Activated naive CD4-positive, alpha-beta T cell treated with anti-CD3 and anti-CD28 coated beads, Interleukin-2, amount 50 U/mL, for 16 hours (primary cell): ENCODE results near the gene SIPA1L3.
"Not testable (repeated sequence)": the region's sequence is repeated elsewhere in the genome, so short reads cannot be mapped to it uniquely, and the experiment has no call there.

Experiments
- DNase-seq: peaks from one replicate; pipeline ENCODE4 v3.0.0-alpha.2; 2020

The SIPA1L3 gene, protein sequence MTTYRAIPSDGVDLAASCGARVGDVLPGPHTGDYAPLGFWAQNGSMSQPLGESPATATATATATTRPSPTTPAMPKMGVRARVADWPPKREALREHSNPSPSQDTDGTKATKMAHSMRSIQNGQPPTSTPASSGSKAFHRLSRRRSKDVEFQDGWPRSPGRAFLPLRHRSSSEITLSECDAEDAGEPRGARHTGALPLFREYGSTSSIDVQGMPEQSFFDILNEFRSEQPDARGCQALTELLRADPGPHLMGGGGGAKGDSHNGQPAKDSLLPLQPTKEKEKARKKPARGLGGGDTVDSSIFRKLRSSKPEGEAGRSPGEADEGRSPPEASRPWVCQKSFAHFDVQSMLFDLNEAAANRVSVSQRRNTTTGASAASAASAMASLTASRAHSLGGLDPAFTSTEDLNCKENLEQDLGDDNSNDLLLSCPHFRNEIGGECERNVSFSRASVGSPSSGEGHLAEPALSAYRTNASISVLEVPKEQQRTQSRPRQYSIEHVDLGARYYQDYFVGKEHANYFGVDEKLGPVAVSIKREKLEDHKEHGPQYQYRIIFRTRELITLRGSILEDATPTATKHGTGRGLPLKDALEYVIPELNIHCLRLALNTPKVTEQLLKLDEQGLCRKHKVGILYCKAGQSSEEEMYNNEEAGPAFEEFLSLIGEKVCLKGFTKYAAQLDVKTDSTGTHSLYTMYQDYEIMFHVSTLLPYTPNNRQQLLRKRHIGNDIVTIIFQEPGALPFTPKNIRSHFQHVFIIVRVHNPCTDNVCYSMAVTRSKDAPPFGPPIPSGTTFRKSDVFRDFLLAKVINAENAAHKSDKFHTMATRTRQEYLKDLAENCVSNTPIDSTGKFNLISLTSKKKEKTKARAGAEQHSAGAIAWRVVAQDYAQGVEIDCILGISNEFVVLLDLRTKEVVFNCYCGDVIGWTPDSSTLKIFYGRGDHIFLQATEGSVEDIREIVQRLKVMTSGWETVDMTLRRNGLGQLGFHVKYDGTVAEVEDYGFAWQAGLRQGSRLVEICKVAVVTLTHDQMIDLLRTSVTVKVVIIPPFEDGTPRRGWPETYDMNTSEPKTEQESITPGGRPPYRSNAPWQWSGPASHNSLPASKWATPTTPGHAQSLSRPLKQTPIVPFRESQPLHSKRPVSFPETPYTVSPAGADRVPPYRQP (N-terminal part only)

DNA sequence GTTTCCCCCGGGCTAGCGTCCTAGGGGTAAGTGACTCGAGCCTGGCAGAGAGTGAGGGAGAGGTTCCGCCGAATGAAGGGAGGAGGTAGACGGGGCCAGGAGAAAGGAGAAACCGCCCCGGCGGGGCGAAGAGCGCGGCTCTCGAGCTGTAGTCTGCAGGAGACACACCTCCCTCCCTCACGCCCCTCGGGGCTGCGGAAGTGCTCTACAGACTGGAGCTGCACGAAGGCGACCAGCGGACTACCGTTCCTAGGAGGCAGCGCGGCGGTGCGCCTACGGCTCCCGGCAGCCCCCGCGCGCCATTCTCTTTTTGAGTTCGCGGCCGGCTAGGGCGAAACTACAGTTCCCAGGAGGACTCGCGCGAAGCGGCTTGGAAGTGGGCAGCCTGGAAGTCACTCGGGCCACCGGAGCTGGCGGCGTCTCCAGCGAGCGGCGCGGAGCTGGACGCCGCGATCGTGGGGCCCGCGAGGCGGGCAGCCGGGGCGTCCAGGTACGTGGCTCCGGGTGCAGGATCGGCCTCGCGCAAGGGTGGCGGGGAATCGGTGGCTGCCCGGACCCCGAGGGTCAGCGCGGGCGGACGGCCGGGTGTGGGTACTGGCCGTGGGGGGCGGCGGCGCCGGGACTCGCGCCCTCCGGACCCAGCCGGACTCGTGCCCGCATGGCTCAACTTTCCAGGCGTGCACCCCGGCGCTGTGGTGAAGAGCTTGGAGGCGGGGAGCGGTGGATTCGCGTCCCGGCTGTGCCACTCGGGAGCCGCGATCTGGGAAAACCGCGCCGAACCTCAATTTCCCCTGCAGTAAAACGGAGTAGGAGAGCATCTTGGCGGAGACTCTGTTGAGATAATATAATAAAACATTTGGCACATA is at the start of gene SIPA1L3:
Gene SIPA1L3 (plus strand): TSS at position 340 of the 866 bp plus-strand sequence. CDS start 174,358 bp downstream, outside the sequence.
- peak; percentile 93 for DNase-seq

DNA sequence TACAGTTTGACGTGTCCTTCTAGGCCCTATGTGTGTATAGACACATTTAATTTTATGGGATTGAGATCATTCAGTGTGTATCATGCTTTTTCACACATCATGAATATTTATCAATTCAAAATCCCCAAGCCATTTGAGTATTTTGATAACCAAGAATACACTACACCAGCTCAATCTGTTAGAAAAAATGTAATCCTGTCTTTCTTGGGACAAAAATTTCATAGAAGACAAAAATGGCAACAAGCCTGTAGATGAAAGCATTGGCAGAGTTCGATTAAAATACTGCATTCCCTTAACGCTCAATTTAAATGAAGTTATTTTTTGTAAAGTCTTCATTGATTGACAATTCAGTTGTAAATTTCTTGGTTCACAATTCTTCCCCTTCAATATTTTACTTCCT is 42.5 kb upstream of the SIPA1L3 start:
- DNase-seq, result no peak

DNA sequence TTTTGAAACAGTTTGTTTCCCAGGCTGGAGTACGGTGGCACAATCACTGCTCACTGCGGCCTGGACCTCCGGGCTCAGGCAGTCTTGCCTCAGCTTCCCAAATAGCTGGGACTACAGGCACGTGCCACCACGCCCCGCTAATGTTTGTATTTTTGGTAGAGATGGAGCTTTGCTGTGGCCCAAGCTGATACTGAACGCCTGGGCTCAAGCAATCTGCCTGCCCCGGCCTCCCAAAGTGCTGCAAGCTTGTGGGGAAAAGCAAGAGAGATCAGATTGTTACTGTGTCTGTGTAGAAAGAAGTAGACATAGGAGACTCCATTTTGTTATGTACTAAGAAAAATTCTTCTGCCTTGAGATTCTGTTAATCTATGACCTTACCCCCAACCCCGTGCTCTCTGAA is 41.1 kb upstream of the SIPA1L3 start:
- not testable (repeated sequence) for DNase-seq

DNA sequence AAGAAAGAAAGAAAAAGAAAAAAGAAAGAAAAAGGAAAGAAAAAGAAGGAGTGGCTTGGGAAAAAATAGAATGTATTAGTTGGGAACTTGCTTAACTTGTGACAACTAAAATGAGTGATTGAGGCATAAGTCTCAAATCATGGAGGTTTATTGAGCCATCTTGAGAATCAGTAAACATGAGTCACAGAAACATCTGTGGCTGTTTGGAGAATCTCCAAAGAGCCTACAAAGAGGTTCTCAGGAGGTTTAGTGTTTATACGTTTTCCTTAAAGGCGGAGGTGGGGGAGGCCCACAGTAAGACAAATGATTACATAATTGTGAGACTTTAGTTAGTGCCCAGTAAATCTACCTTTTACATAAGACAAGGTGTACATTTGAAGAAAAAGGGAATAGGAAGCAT is 39.2 kb upstream of the SIPA1L3 start:
- no peak for DNase-seq

DNA sequence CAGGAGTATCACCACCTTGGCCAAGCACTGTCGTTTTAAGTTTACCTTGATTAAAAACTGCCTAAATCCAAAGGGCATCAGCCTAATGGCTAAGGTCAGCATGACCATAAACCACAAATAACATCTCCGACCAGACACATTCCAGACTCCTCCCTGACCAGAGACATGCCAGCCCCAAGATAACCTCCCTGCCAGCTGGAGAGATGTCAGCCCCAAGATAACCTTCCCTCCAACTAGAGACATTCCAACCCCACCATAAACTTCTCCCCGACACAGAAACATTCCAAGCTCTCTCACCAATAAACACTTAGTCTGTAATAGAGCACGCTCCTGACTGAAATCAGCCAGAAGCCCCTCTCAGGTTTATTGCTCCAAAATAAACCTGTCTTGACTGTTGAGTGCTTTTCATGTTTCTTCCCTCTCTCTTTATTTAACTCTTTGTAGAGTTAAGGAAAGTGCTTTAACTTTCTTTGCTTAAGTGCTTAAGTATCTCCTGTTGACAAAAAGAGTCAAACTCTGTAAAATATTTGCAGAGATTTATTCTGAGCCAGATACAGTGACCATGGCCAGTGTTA is 37.2 kb upstream of the SIPA1L3 start:
- DNase-seq, result no peak

DNA sequence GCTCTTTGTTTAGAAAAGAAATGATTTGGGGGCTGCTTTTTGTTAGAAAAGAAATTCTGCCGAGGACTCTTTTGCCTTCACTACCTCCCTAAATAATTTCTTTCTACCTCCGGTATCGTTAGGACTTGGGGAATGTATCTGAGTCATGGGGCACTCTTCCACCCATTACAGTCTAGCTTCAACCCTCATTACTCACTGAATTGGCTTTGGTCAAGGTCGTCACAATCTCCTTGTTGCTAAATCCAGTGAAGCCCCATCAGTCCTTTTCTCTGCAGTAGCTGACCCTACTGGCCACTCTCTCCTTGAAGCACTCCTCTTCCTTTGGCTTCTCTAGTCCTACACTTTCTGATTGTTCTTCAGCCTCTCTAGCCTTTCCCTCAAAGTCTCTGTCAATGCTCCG is 34.6 kb upstream of the SIPA1L3 start:
- DNase-seq, result no peak

DNA sequence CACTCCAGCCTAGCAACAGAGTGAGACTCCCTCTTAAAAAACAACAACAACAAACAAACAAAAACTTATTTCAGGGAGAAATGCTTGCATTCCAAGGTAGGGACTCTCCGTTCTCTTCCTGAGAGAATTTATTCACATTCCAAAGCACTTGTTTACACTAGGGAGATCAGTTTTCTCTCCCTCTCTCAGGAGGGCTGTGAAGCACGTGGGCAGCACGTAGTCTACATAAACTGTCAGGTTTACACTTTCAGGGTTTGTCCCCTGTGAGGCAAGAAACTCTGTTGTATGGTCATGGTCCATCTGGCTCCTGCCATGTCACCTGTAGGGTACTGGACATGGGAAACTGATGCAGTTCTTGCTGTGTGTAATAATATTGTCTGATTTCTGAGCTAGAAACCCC is 32.2 kb upstream of the SIPA1L3 start:
- DNase-seq, result no peak

DNA sequence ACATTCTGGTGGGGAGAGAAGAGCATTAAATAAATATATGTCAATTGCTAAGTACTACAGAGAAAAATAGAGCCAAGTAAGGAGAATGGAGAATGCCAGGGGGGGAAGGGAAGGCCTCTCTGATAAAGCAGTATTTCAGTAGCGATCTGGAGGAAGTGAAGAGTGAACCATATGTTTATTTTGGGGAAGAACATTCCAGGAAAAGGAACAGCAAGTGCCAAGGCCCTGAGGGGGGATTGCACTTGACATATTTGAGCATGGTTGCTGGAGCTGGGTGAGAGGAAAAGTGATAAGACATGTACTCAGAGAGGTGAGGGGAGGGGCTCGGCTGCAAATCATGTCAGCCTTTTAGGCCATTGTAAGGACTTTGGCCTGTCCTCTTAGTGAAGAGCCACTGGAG is 31.0 kb upstream of the SIPA1L3 start:
- DNase-seq, result no peak

DNA sequence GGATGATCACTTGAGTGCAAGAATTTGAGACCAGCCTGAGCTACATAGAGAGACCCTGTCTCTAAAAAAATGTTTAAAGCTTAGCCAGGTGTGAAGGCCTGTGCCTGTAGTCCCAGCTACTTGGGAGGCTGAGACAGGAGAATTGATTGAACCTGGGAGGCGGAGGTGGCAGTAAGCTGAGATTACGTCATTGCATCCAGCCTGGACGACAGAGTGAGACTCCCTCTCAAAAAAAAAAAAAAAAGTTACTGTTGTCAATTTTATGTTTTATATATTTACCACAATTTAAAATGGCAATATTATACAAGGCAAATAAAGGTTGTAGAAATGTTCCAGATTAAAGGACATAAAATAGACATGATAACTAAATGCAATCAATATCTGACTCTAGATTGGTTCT is 29.9 kb upstream of the SIPA1L3 start:
- no peak for DNase-seq

DNA sequence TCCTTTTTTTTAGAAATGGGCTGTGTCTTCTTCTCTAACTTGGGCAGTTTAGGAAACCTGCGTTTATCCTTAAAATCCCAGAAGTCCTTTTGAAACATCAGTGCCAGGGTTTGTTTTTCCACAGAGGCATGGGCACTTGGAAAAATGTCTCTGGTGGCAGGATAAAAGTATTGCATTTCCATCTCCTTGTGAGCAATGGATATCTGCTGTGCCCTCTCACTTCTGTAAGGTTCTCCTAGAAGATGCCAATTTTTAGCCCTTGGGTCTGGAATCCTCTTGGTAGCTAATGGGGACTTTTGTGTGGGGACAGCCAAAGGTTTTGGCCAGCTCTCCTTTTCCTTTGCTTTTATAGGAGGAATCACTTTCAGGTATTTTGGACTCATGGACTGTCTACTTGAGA is 21.6 kb upstream of the SIPA1L3 start:
- DNase-seq, result no peak

DNA sequence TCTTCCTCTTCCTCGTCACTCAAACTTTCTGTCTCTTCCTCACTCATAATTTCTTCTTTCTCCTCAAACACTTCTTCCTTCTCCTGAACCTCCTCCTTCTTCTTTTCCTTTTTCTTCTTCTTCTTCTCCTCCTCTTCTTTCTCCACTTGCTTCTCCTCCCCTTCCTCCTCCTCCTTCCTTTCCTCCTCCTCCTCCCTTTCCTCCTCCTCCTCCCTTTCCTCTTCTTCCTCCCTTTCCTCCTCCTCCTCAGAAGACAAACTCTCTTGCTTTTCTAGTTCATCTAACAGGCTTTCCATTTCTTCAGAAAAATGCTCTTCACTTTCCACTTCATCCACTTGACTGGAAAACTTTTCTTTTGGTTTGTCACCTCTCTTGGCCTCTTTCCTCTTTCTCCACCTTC is 20.4 kb upstream of the SIPA1L3 start:
- DNase-seq, result no peak

DNA sequence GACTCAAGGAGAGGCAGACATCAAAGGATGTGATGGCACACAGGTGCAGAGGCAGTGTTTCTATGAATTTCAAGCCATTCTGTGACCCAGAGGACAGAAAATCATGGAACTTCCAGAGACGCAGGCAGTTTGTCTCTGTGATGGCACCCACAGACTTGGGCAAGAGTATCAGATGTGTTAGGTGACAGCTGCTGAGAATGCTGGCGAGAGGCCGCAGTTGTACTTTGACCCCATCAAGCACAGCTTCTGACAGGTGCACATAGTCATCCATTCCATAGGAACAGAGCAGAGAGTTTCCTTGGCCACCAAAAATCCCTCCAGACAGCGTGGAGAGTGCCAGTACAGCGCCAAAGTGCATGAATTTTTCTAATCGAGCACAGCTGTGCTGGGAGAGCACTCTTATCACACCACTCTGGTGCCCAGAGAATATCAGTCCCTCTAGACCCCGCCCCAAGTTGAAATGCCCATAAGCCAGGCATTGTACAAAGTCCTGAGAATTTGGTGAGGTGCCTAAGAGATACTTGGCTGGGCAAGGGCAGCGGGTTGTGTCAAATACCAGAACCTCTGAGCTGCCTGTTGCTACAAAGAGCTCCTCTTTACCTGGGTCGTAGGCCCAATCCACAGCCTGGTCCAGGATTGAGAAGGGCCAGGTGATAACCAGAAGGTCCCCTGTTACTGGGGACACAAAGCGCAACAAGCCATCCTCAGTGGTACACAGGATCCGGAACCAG is 13.0 kb upstream of the SIPA1L3 start:
- no peak for DNase-seq

DNA sequence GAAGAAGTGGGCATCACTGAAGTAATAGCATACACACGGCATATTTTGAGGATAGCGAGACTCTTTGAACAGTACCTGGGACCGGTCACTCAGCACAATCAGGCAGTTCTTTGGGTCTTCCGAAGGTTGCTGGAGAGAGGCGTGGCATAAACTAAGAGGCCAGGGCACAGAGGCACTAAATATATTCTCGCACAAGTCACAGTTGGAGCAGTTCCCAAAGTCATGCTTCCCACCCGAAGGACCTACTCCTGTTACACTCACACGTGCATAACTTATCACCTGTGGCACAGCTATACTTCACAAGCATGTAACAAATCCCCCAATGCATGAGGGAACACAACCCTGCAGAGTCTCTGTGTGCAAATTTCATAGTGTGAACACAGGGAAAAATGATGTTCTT is 10.8 kb upstream of the SIPA1L3 start:
- DNase-seq, result no peak

DNA sequence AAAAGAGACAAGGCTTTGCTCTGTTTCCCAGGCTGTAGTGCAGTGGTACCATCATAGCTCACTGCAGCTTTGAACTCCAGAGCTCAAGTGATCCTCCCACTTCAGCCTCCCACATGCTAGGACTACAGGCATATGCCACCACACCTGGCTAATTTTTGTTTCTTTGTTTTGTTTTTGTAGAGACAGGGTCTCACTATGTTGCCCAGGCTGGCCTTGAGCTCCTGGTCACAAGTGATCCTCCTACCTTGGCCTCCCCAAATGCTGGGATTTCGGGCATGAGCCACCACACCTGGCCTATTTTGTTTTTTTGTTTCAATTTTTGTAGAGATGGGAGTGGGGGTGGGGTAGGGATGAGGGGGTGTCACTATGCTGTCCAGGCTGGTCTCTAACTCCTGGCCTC is 7.6 kb upstream of the SIPA1L3 start:
- DNase-seq, result no peak

DNA sequence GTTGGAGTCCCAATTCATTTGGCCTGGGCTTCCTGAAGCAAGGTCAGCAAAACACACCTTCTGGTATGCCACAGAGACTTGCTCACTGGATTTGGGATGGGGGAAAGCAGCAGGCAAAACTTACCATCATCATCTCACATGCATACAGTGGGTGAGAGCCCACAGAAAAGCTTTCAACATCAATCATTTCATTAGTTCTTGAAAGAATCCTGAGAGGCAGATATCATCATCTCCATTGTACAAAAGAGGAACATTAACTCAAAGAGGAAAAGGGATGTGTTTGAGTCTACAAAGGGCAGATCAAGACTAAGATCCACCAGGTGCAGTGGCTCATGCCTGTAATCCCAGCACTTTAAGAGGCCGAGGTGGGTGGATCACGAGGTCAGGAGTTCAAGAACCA is 7.0 kb upstream of the SIPA1L3 start:
- no peak for DNase-seq

DNA sequence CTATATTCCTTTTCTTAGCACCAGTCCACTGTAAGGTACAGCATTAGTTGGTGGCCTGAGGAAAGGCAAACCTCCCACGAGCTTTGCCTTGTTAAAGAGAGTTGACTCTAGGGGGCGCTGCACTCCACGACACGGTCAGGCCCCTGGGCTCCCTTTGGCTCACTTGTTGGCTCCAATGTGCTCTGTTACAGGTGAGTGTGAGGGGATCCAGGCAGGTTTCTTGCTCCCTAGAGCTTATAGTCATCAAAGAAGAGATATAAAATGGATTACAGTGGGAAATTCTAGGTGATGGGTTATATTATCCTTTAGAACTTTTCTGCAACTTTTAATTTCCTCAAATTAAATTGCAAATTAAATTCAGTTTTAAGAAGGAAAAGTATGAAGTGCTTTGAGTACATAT is 4.3 kb upstream of the SIPA1L3 start:
- peak; percentile 82 for DNase-seq

DNA sequence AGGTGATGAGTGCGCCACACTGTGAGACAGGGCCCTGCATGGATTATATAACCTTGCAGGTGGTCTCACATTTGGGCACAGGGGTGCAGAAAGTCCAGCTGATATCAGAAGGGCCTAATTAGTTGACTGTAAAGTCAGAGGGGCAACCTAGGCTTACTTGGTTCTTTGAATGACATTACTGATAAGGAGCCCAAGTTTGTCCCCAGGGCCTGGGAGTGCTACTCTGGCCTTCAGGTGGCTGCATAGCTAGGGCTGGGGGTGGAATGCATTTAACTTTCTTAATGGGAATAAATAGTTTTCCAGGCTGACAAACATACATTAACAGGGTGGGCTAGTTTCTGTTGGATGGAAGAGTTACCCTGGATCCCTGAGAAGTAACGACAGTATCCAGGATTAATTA is 3.9 kb upstream of the SIPA1L3 start:
- DNase-seq, result no peak

DNA sequence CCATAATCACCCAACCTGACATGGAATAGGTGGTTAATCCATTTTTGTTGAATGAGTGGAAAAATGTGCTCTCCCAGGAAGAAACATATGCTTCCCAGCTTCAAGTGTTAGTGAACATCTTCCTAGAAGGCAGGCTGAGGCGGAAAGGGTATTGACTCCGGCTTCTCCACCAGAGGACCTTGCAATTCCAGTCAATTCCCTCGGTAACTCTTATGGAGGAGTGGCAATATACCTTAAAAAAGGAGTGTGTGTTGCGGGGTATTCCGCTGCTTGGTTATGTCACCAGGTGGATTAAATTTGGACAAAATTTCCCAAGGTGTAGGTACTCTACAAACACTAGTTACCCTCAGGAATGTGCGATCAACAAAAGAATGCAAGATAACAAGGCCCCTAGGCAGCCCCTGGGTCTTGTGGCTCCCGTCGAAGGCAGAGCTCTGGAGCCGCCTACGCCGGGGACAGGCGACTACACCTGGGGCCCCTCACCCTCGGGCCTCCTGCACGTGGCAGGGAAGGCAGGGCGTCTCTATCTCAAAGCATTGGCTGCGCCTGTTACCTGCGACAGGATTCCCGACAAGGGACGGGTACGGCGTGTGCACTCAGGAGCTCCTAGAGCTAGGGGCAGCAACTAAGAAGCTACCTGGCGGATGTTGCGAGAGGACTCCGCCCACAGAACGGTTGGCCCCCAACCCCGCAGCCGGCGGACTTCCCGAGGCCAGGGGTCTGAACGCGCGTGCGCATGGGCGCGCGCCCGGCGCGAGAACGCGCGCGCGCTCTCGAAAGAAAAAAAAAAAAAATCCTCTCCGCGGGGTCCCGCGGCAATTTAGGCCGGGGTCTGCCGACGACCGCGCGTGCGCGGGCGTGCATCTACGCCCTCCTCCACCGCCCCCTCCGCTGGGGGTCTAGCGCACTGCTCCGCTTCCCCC is 801 bp upstream of the SIPA1L3 start, which contains the start of gene WDR87:
Gene WDR87 (minus strand): TSS at position 649 of the 923 bp plus-strand sequence. CDS start 8,355 bp downstream, outside the sequence.
- peak; percentile 47 for DNase-seq

DNA sequence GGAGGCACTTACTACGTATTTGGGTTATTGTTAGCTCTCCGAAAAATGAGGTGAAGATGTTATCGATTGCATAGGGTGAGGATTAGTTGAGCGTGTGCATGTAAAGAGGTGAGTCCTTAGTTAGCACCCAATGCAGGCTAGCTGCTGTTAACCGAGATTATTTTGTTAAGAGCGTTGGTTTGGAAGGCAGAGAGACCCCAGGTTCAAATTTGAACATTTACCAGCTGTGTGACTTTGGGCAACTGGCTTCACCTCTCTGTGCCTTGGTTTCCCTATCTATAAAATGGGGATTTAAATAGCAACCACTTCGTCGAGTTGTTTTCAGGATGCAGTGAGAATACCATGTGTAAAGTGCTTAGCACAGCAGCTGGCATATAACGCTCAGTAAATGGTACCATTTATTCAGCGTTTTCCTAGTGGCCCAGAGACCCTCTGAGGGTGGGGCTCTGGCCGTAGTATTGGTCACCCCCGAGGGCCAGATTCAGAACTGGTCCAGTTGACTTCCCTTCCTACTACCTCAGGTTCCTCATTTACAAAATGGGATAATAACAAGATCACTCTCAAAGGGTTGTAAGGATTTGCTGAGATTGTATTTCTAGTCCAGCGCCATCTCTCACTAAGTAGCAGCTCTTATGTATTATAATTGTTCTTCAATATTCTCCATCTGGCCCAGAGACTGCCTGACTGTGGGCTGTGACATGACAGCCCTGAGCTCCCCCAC is 887 bp downstream of the SIPA1L3 start:
- DNase-seq, result no peak
